ENCODE results near the gene SPCS2.

Gene SPCS2

GRCh38 chr11:74927496-74927895 lies 21.6 kb upstream of the SPCS2 start:
- no peak overlapping the region for H3K27ac ChIP-seq
- H3K27me3 ChIP-seq = no peaks in the 10 kb centered on the region
- H3K4me2 ChIP-seq = no peak overlapping the region
- H3K4me3 ChIP-seq = no peak overlapping the region
- TF ChIP-seq Cebpa-rat (IDR thresholded peaks at IDR 0.05) = no peak
- H3K9me3 ChIP-seq (replicated peaks in 1 of 11) = no peaks in the 10 kb centered on the region
- H3K4me1 ChIP-seq = peaks cover 5 to 21% (median 5%) of the 10 kb centered on the region in 10 experiments; a peak in 18 of 20 replicates
- peaks cover 17 to 69% (median 44%) of the 10 kb centered on the region in 11 experiments; a peak in 20 of 22 replicates for H3K36me3 ChIP-seq
- H3K9ac ChIP-seq = no peak overlapping the region
- no peaks in the 10 kb centered on the region for H4K20me1 ChIP-seq

DNA sequence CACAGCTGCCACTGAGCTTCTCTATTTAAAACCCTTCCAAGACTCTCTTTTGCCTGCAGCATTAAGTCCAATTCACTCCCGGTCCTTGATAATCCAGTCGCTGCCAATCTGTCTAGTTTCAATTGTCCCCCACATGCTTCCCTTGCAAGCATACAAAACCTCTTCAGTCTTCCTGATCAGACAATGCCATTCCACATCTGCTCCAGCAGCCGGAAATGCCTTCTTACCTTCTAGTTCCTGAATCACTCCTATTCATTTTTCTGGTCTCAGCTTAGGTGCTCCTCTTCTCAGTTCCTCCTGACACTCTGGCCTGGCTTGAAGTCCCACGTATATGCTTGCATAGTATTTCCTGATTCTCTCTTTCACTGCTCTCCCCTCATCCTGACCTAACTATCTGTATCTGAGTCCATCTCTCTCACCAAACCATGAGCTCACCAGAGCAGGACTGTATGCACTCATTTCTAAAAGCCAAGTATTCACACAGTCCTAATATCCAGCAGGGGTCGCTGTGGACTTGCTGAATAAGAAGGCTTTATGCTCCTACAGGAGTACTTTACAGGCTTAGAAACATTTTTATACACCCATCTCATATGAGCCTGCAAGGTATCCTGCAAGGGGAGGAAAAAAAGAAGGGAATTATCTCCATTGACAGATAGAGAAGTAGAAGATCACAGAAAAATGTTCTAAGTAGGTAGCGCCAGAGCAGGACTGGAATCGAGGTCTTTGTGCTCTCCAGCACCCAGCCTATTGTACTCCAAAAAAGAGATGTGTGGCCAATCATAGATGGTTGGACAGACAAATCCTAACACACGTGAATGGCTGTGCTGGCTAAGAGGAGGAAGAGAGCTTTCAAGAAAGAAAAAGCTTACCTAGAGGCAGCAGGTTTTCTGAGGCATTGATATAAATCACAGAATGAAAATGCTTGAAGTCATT lies 19.4 kb upstream of the SPCS2 start:
- H3K27me3 ChIP-seq = no peaks in the 10 kb centered on the region
- no peak for TF ChIP-seq Cebpa-rat (IDR thresholded peaks at IDR 0.05)

GRCh38 chr11:74932169-74932568 lies 16.9 kb upstream of the SPCS2 start:
- no peak for TF ChIP-seq Cebpa-rat (IDR thresholded peaks at IDR 0.05)
- H3K27ac ChIP-seq = peak overlapping the region in 1 of 11 experiments; percentile 31; a peak in 1 of 22 replicates

More for the DNA sequence above, 19.4 kb upstream of the SPCS2 start:
- Histone ChIP-seq H4K20me1 (no peaks in the 10 kb centered on the region), H3K27ac (no peak overlapping the region), H3K4me1 (peaks cover 8 to 31% (median 15%) of the 10 kb centered on the region in 10 experiments; a peak in 18 of 20 replicates), H3K36me3 (peaks cover 33 to 75% (median 62%) of the 10 kb centered on the region in 11 experiments), H3K9ac (no peak overlapping the region; a peak in 1 of 22 replicates), H3K9me3 (replicated peaks in 1 of 11) (no peaks in the 10 kb centered on the region), H3K4me2 (no peak overlapping the region), H3K4me3 (no peak overlapping the region)

GRCh38 chr11:74932797-74933196 lies 16.3 kb upstream of the SPCS2 start:
- H3K36me3 ChIP-seq = peaks cover 59 to 83% (median 72%) of the 10 kb centered on the region in 11 experiments
- no peaks in the 10 kb centered on the region for H3K9me3 ChIP-seq (replicated peaks in 1 of 11)
- H3K4me2 ChIP-seq = peak overlapping the region in 7 of 11 experiments; percentile 4 to 43 (median 23); a peak in 5 of 22 replicates
- no peak for TF ChIP-seq Cebpa-rat (IDR thresholded peaks at IDR 0.05)
- no peaks in the 10 kb centered on the region for H3K27me3 ChIP-seq
- H3K9ac ChIP-seq = peak overlapping the region in 1 of 11 experiments; percentile 3; a peak in 1 of 22 replicates
- no peak overlapping the region for H3K4me3 ChIP-seq
- H4K20me1 ChIP-seq = no peaks in the 10 kb centered on the region
- H3K27ac ChIP-seq = no peak overlapping the region
- H3K4me1 ChIP-seq = peaks cover 8 to 17% (median 11%) of the 10 kb centered on the region in 10 experiments; a peak in 18 of 20 replicates

More at GRCh38 chr11:74932169-74932568, 16.9 kb upstream of the SPCS2 start:
- H4K20me1 ChIP-seq = no peaks in the 10 kb centered on the region
- no peaks in the 10 kb centered on the region for H3K27me3 ChIP-seq
- no peak overlapping the region for H3K4me3 ChIP-seq
- H3K4me1 ChIP-seq = peaks cover 8 to 17% (median 11%) of the 10 kb centered on the region in 10 experiments; a peak in 18 of 20 replicates
- H3K36me3 ChIP-seq = peaks cover 54 to 80% (median 69%) of the 10 kb centered on the region in 11 experiments
- H3K9me3 ChIP-seq (replicated peaks in 1 of 11) = no peaks in the 10 kb centered on the region
- peak overlapping the region in 7 of 11 experiments; percentile 5 to 43 (median 28); a peak in 9 of 22 replicates for H3K4me2 ChIP-seq
- peak overlapping the region in 3 of 11 experiments; percentile 3 to 55 (median 39); a peak in 2 of 22 replicates for H3K9ac ChIP-seq

GRCh38 chr11:74933765-74934164 lies 15.3 kb upstream of the SPCS2 start:
- no peaks in the 10 kb centered on the region for H4K20me1 ChIP-seq
- H3K4me3 ChIP-seq = no peak overlapping the region
- H3K36me3 ChIP-seq = peaks cover 52 to 85% (median 71%) of the 10 kb centered on the region in 11 experiments
- no peak overlapping the region for H3K9ac ChIP-seq
- H3K27ac ChIP-seq = no peak overlapping the region
- 0 out of 22 replicates have a peak overlapping the region, but pooled peaks of 1 of the 11 experiments have one; percentile 5 for H3K4me2 ChIP-seq
- no peaks in the 10 kb centered on the region for H3K9me3 ChIP-seq (replicated peaks in 1 of 11)
- no peaks in the 10 kb centered on the region for H3K27me3 ChIP-seq
- TF ChIP-seq Cebpa-rat (IDR thresholded peaks at IDR 0.05) = no peak
- H3K4me1 ChIP-seq = peaks cover 8 to 19% (median 11%) of the 10 kb centered on the region in 10 experiments; a peak in 18 of 20 replicates

GRCh38 chr11:74935285-74935684 lies 13.8 kb upstream of the SPCS2 start:
- H4K20me1 ChIP-seq = no peaks in the 10 kb centered on the region
- H3K4me1 ChIP-seq = peaks cover 8 to 19% (median 11%) of the 10 kb centered on the region in 10 experiments; a peak in 18 of 20 replicates
- H3K9ac ChIP-seq = no peak overlapping the region
- no peak overlapping the region for H3K4me2 ChIP-seq
- H3K27me3 ChIP-seq = no peaks in the 10 kb centered on the region
- H3K27ac ChIP-seq = no peak overlapping the region
- no peak overlapping the region for H3K4me3 ChIP-seq
- no peaks in the 10 kb centered on the region for H3K9me3 ChIP-seq (replicated peaks in 1 of 11)
- no peak for TF ChIP-seq Cebpa-rat (IDR thresholded peaks at IDR 0.05)
- H3K36me3 ChIP-seq = peaks cover 62 to 92% (median 78%) of the 10 kb centered on the region in 11 experiments

DNA sequence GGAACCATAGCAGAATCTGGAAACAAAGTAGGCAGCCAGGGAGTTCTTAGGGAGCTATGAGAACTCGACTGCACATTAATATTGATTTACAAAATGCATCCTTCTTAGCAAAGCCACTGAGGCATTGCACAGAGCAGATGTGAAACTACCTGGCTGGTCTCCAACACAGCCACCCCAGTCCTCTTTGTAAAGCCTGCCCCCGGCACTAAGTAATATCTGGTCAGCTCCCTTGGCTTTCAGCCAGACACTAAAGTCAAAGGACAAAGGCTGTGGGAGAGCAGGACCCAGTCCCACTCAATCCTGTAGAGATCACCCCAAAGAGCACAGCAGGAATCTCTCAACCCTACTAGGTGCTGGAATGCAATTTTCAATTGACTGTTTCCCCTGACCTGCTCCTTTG lies 13.0 kb upstream of the SPCS2 start:
- H3K4me1 ChIP-seq = peaks cover 8 to 19% (median 11%) of the 10 kb centered on the region in 10 experiments; a peak in 18 of 20 replicates
- H3K27me3 ChIP-seq = no peaks in the 10 kb centered on the region
- no peaks in the 10 kb centered on the region for H3K9me3 ChIP-seq (replicated peaks in 1 of 11)
- no peak overlapping the region for H3K27ac ChIP-seq
- 0 out of 22 replicates have a peak, but pooled peaks cover 0 to 6% (median 0%) of the 10 kb centered on the region in 11 experiments for H4K20me1 ChIP-seq
- no peak overlapping the region for H3K4me2 ChIP-seq
- H3K36me3 ChIP-seq = peaks cover 69 to 95% (median 85%) of the 10 kb centered on the region in 11 experiments
- TF ChIP-seq Cebpa-rat (IDR thresholded peaks at IDR 0.05) = no peak
- H3K9ac ChIP-seq = no peak overlapping the region
- no peak overlapping the region for H3K4me3 ChIP-seq

GRCh38 chr11:74936976-74937375 lies 12.1 kb upstream of the SPCS2 start:
- Histone ChIP-seq H3K9me3 (replicated peaks in 1 of 11) (no peaks in the 10 kb centered on the region), H3K9ac (no peak overlapping the region), H3K4me3 (no peak overlapping the region), H3K4me2 (no peak overlapping the region), H3K27ac (no peak overlapping the region), H4K20me1 (0 out of 22 replicates have a peak, but pooled peaks cover 0 to 6% (median 0%) of the 10 kb centered on the region in 11 experiments), H3K36me3 (peaks cover 70 to 100% (median 92%) of the 10 kb centered on the region in 11 experiments), H3K4me1 (peaks cover 8 to 19% (median 10%) of the 10 kb centered on the region in 10 experiments; a peak in 18 of 20 replicates), H3K27me3 (no peaks in the 10 kb centered on the region)
- TF ChIP-seq Cebpa-rat (IDR thresholded peaks at IDR 0.05) = no peak
